Fibroblast of upper back skin (primary cell): ENCODE data around the gene MXD4.

Experiments
- DNase-seq: peaks from one replicate; pipeline ENCODE4 v3.0.0-alpha.2; 2013

Gene MXD4

GRCh38 chr4:2274320-2275043 is 12.6 kb upstream of the MXD4 start:
- DNase-seq: no peak

- no peak for DNase-seq
These were observed 11.9 kb upstream of the MXD4 start for GRCh38 chr4:2273657-2274319.

- no peak for DNase-seq
These were observed 11.3 kb upstream of the MXD4 start for GRCh38 chr4:2273221-2273620.

GRCh38 chr4:2272828-2273120 is 10.9 kb upstream of the MXD4 start:
- no peak for DNase-seq

GRCh38 chr4:2272026-2272827 is 10.3 kb upstream of the MXD4 start:
- no peak for DNase-seq

GRCh38 chr4:2271279-2272025 is 9.5 kb upstream of the MXD4 start:
- DNase-seq: no peak

GRCh38 chr4:2270341-2271165 is 8.6 kb upstream of the MXD4 start:
- no peak for DNase-seq

GRCh38 chr4:2269618-2270163 is 7.8 kb upstream of the MXD4 start:
- DNase-seq: no peak

GRCh38 chr4:2269206-2269531 is 7.3 kb upstream of the MXD4 start:
- no peak for DNase-seq

GRCh38 chr4:2268357-2269205 is 6.7 kb upstream of the MXD4 start:
- no peak for DNase-seq

GRCh38 chr4:2267841-2268240 is 5.9 kb upstream of the MXD4 start:
- DNase-seq: no peak

GRCh38 chr4:2267320-2267811 is 5.5 kb upstream of the MXD4 start:
- DNase-seq: no peak

GRCh38 chr4:2266821-2267220 is 4.9 kb upstream of the MXD4 start:
- no peak for DNase-seq

GRCh38 chr4:2266181-2266580 is 4.3 kb upstream of the MXD4 start:
- no peak for DNase-seq

GRCh38 chr4:2265113-2266110 is 3.5 kb upstream of the MXD4 start:
- DNase-seq: no peak

- no peak for DNase-seq
These were observed 2.7 kb upstream of the MXD4 start for GRCh38 chr4:2264481-2265041.

- DNase-seq: no peak
These were observed 2.0 kb upstream of the MXD4 start for GRCh38 chr4:2263926-2264321.

GRCh38 chr4:2262944-2263250 is 988 bp upstream of the MXD4 start:
- no peak for DNase-seq

- DNase-seq: peak; percentile 100
These were observed 435 bp upstream of the MXD4 start for GRCh38 chr4:2262145-2262943.
